ENCODE data around the gene NTRK3. TPM values are rescaled to one million over a fixed set of nuclear protein-coding genes. Genes with fewer than 3 reads are reported as not detected.

Gene NTRK3
- total RNA-seq, 2 experiments from 2014 or later, result 0.78 TPM; not detected in 1

GRCh38 chr15:87881026-87881425 lies 375.5 kb downstream of the NTRK3 start:
- Mint-ChIP-seq H3K4me3 (no peak overlapping the region), H3K27me3 (peaks cover 18% of the 10 kb centered on the region), H3K9me3 (no peaks in the 10 kb centered on the region), H3K36me3 (ENCODE audit: low read depth) (no peaks in the 10 kb centered on the region), H3K27ac (no peak overlapping the region), H3K4me1 (ENCODE audit: low read depth) (no peaks in the 10 kb centered on the region)
- CTCF ChIA-PET, result no interaction called here
- Histone ChIP-seq H3K36me3 (ENCODE audit: insufficient read depth, low read length) (no peaks in the 10 kb centered on the region), H3K4me3 (ENCODE audit: low read length) (no peak overlapping the region), H3K27ac (ENCODE audit: low read depth in 1 of 2, low read length in 2 of 2) (no peak overlapping the region), H3K9me3 (ENCODE audit: control insufficient read depth in 1 of 2, insufficient read depth in 1 of 2, low read length in 2 of 2) (no peaks in the 10 kb centered on the region), H3K27me3 (ENCODE audit: control insufficient read depth in 1 of 2, insufficient read depth in 2 of 2, low read length in 2 of 2) (peaks cover 0 to 2% of the 10 kb centered on the region in 2 experiments), H3K4me1 (ENCODE audit: insufficient read depth, low read length) (no peaks in the 10 kb centered on the region)
- no peak for ATAC-seq (ENCODE audit: poor library complexity)
- no peak for TF ChIP-seq CTCF (IDR thresholded peaks at IDR 0.05)
- intact Hi-C loops (cut with DNase I, micrococcal nuclease), result no loop called here
- peak in 1 of 14 experiments; percentile 7 for DNase-seq
- POLR2A ChIA-PET, result no interaction called here

GRCh38 chr15:87877822-87878542 lies 378.6 kb downstream of the NTRK3 start:
- CTCF ChIA-PET, result no interaction called here
- no peaks in the 10 kb centered on the region for H3K36me3 Mint-ChIP-seq (ENCODE audit: low read depth)

GRCh38 chr15:87877114-87877810 lies 379.3 kb downstream of the NTRK3 start:
- H3K36me3 Mint-ChIP-seq (ENCODE audit: low read depth), result no peaks in the 10 kb centered on the region
- ChIA-PET CTCF (no interaction called here), POLR2A (no interaction called here)
- intact Hi-C loops (cut with DNase I, micrococcal nuclease), result no loop called here
- H3K9me3 ChIP-seq (ENCODE audit: control insufficient read depth in 1 of 2, insufficient read depth in 1 of 2, low read length in 2 of 2), result no peaks in the 10 kb centered on the region
- H3K4me1 ChIP-seq (ENCODE audit: insufficient read depth, low read length), result no peaks in the 10 kb centered on the region
- no peaks in the 10 kb centered on the region for H3K4me1 Mint-ChIP-seq (ENCODE audit: low read depth)
- H3K27me3 Mint-ChIP-seq, result peaks cover 18% of the 10 kb centered on the region
- no peaks in the 10 kb centered on the region for H3K36me3 ChIP-seq (ENCODE audit: insufficient read depth, low read length)
- ATAC-seq (ENCODE audit: poor library complexity) (no peak), DNase-seq (no peak)
- H3K27ac ChIP-seq (ENCODE audit: low read depth in 1 of 2, low read length in 2 of 2), result no peak overlapping the region
- H3K4me3 Mint-ChIP-seq, result no peak overlapping the region
- no peaks in the 10 kb centered on the region for H3K9me3 Mint-ChIP-seq
- H3K27me3 ChIP-seq (ENCODE audit: control insufficient read depth in 1 of 2, insufficient read depth in 2 of 2, low read length in 2 of 2), result peaks cover 0 to 2% of the 10 kb centered on the region in 2 experiments
- no peak overlapping the region for H3K4me3 ChIP-seq (ENCODE audit: low read length)
- no peak for TF ChIP-seq CTCF (IDR thresholded peaks at IDR 0.05)
- H3K27ac Mint-ChIP-seq, result no peak overlapping the region

More at GRCh38 chr15:87877822-87878542, 378.6 kb downstream of the NTRK3 start:
- Histone ChIP-seq H3K4me1 (ENCODE audit: insufficient read depth, low read length) (no peaks in the 10 kb centered on the region), H3K4me3 (ENCODE audit: low read length) (no peak overlapping the region), H3K9me3 (ENCODE audit: control insufficient read depth in 1 of 2, insufficient read depth in 1 of 2, low read length in 2 of 2) (no peaks in the 10 kb centered on the region), H3K27me3 (ENCODE audit: control insufficient read depth in 1 of 2, insufficient read depth in 2 of 2, low read length in 2 of 2) (peaks cover 0 to 2% of the 10 kb centered on the region in 2 experiments), H3K36me3 (ENCODE audit: insufficient read depth, low read length) (no peaks in the 10 kb centered on the region), H3K27ac (ENCODE audit: low read depth in 1 of 2, low read length in 2 of 2) (no peak overlapping the region)
- ATAC-seq (ENCODE audit: poor library complexity) (no peak), DNase-seq (no peak)
- no peaks in the 10 kb centered on the region for H3K9me3 Mint-ChIP-seq
- peaks cover 18% of the 10 kb centered on the region for H3K27me3 Mint-ChIP-seq
- H3K4me3 Mint-ChIP-seq, result no peak overlapping the region
- no peak for TF ChIP-seq CTCF (IDR thresholded peaks at IDR 0.05)
- no peak overlapping the region for H3K27ac Mint-ChIP-seq
- POLR2A ChIA-PET, result no interaction called here
- intact Hi-C loops (cut with DNase I, micrococcal nuclease), result no loop called here
- H3K4me1 Mint-ChIP-seq (ENCODE audit: low read depth), result no peaks in the 10 kb centered on the region

All from CD4-positive, alpha-beta T cell (primary cell).